Keratinocyte (primary cell): ENCODE measurements around the gene PITPNC1. TPM values are rescaled to one million over a fixed set of nuclear protein-coding genes. Genes with fewer than 3 reads are reported as not detected.

Experiments
- DNase-seq: peaks from one replicate; pipeline ENCODE4 v3.0.0-alpha.2; 2011; ENCODE audit warnings: low read depth, missing footprints, low spot score
- FAIRE-seq: peaks from 2 replicates; lab custom pipeline; 2011; peaks lifted over from hg19 to GRCh38; lab: Jason Lieb, UNC
- H2AFZ ChIP-seq: 2 replicates; pipeline ENCODE4 v1.6.0; 2012; ENCODE audit warnings: low read length, control low read depth, inconsistent platforms; ENCODE audit not compliant: control insufficient read depth
- H3K27ac ChIP-seq: 2 replicates; pipeline ENCODE4 v1.5.1; 2011; ENCODE audit warnings: low read length; ENCODE audit not compliant: control insufficient read depth, insufficient read depth
- H3K27me3 ChIP-seq: 3 replicates; pipeline ENCODE4 v1.6.0; 2011; ENCODE audit warnings: low read length; ENCODE audit not compliant: control insufficient read depth, insufficient read depth; ENCODE audit errors: extremely low read depth
- H3K36me3 ChIP-seq, 2 experiments: 2 replicates in 1 of 2; 3 replicates in 1 of 2; pipeline ENCODE4 v1.5.1; 2011; ENCODE audit warnings: low read length in 2 of 2, mild to moderate bottlenecking in 1 of 2; ENCODE audit not compliant: control insufficient read depth in 2 of 2, insufficient read depth in 2 of 2; ENCODE audit errors: extremely low read depth in 1 of 2
- H3K4me1 ChIP-seq: 3 replicates; pipeline ENCODE4 v1.5.1; 2011; ENCODE audit warnings: low read length; ENCODE audit not compliant: control insufficient read depth, insufficient read depth; ENCODE audit errors: extremely low read depth
- H3K4me2 ChIP-seq: 3 replicates; pipeline ENCODE4 v1.6.0; 2011; ENCODE audit warnings: low read depth, low read length; ENCODE audit not compliant: control insufficient read depth, insufficient read depth; ENCODE audit errors: extremely low read depth
- H3K4me3 ChIP-seq, 3 experiments: fragments of 200-600 bp in 1 of 3; sonication (generic) in 1 of 3; 2 replicates in 2 of 3; 3 replicates in 1 of 3; pipeline ENCODE4 v1.5.1; 2011 to 2016; ENCODE audit warnings: low read length in 3 of 3, mild to moderate bottlenecking in 3 of 3, control low read depth in 2 of 3, inconsistent platforms in 1 of 3, low read depth in 1 of 3, mixed read lengths in 1 of 3, mixed run types in 1 of 3, moderate library complexity in 1 of 3; ENCODE audit not compliant: control insufficient read depth in 2 of 3, insufficient read depth in 2 of 3; ENCODE audit errors: extremely low read depth in 1 of 3
- H3K79me2 ChIP-seq: 2 replicates; pipeline ENCODE4 v1.6.0; 2012; ENCODE audit warnings: low read length; ENCODE audit not compliant: control insufficient read depth, insufficient read depth
- H3K9ac ChIP-seq: 3 replicates; pipeline ENCODE4 v1.6.0; 2011; ENCODE audit warnings: low read length; ENCODE audit not compliant: control insufficient read depth, insufficient read depth; ENCODE audit errors: extremely low read depth
- H3K9me1 ChIP-seq: 3 replicates; pipeline ENCODE4 v1.6.0; 2011; ENCODE audit warnings: low read length; ENCODE audit not compliant: control insufficient read depth, insufficient read depth; ENCODE audit errors: extremely low read depth
- H3K9me3 ChIP-seq: 2 replicates; pipeline ENCODE4 v1.5.1; 2012; ENCODE audit warnings: low read depth, low read length; ENCODE audit not compliant: control insufficient read depth
- H4K20me1 ChIP-seq: 3 replicates; pipeline ENCODE4 v1.6.0; 2011; ENCODE audit warnings: low read length; ENCODE audit not compliant: control insufficient read depth, insufficient read depth; ENCODE audit errors: extremely low read depth
- CTCF ChIP-seq, 3 experiments: IDR thresholded peaks in 1 of 3; conservative IDR thresholded peaks in 1 of 3; optimal IDR thresholded peaks in 1 of 3; 2 replicates in 2 of 3; 3 replicates in 1 of 3; pipeline versions ENCODE3 to v1.5.1; 2011; ENCODE audit warnings: low read length in 3 of 3, mild to moderate bottlenecking in 3 of 3, moderate library complexity in 2 of 3, control low read depth in 1 of 3, inconsistent platforms in 1 of 3; ENCODE audit not compliant: insufficient read depth in 2 of 3; ENCODE audit errors: extremely low read depth in 1 of 3
- EZH2 ChIP-seq: IDR thresholded peaks from one replicate; pipeline ENCODE4 v1.6.1; 2012; ENCODE audit warnings: inconsistent platforms, mild to moderate bottlenecking, low read length, moderate library complexity
- dilution Hi-C: fragments of 300-500 bp; cut with MboI; formaldehyde crosslinking; loops from one replicate; pipeline ENCODE4 v1.7.0; 2020; ENCODE audit warnings: low sequenced_read_pairs; ENCODE audit not compliant: extremely low pct_ligation_motif_present
- polyA plus RNA-seq, 5 experiments: library from polyadenylated mRNA; depleted of rRNA in 3 of 5; stranded (reverse) in 3 of 5; stranded (forward) in 1 of 5; unstranded in 1 of 5; fragments of >200 nt; gene quantifications; 1 replicate in 1 of 5; 2 replicates in 3 of 5; 3 replicates in 1 of 5; pipeline versions ENCODE4 v1.2.1 to v1.2.3, GENCODE V29; 2011 to 2012; ENCODE audit warnings: missing spikeins in 2 of 5, low read depth in 1 of 5, low replicate concordance in 1 of 5

Gene PITPNC1
- polyA plus RNA-seq, 1 donor (not counting 4 experiments of a cell fraction or from before 2014, with no cell fraction given), result 24.8 TPM

- H3K9me1 ChIP-seq, result peaks cover 4% of the 10 kb centered on the region
- H3K27me3 ChIP-seq, result no peaks in the 10 kb centered on the region
- DNase-seq (no peak), FAIRE-seq (no peak)
- H3K27ac ChIP-seq, result no peak overlapping the region
- no peak overlapping the region for H3K4me3 ChIP-seq
- H3K36me3 ChIP-seq, result peaks cover 1 to 12% of the 10 kb centered on the region in 2 experiments
- no peak overlapping the region for H2AFZ ChIP-seq
- peaks cover 23% of the 10 kb centered on the region for H3K4me1 ChIP-seq
- dilution Hi-C loops, result no loop called here
- no peaks in the 10 kb centered on the region for H3K9me3 ChIP-seq
- no peak overlapping the region for H3K9ac ChIP-seq
- H4K20me1 ChIP-seq, result peaks cover 20% of the 10 kb centered on the region
- no peak overlapping the region for H3K4me2 ChIP-seq
- H3K79me2 ChIP-seq, result peaks cover 91% of the 10 kb centered on the region
- TF ChIP-seq EZH2 (no peak), CTCF (optimal IDR thresholded peaks at IDR 0.05 in 1 of 3, IDR thresholded peaks at IDR 0.05 in 1 of 3, conservative IDR thresholded peaks at IDR 0.05 in 1 of 3; ENCODE audit: extremely low read depth in 1 of 3, insufficient read depth in 2 of 3, low read length in 3 of 3) (no peak)
Observed at GRCh38 chr17:67362173-67362572, 14.9 kb upstream of the PITPNC1 start.

GRCh38 chr17:67364847-67365737 is 12.0 kb upstream of the PITPNC1 start:
- H3K4me1 ChIP-seq, result peaks cover 20% of the 10 kb centered on the region
- H2AFZ ChIP-seq, result no peak overlapping the region
- peaks cover 1 to 5% of the 10 kb centered on the region in 2 experiments for H3K36me3 ChIP-seq
- H3K79me2 ChIP-seq, result peaks cover 61% of the 10 kb centered on the region
- H3K27me3 ChIP-seq, result no peaks in the 10 kb centered on the region
- peak overlapping the region; percentile 69 to 100 (median 100) for H3K4me3 ChIP-seq
- no peak for DNase-seq
- H3K9me3 ChIP-seq, result no peaks in the 10 kb centered on the region
- peaks cover 9% of the 10 kb centered on the region for H4K20me1 ChIP-seq
- H3K9me1 ChIP-seq, result peaks cover 4% of the 10 kb centered on the region
- H3K9ac ChIP-seq, result peak overlapping the region; percentile 100
- no peak for FAIRE-seq
- H3K4me2 ChIP-seq, result peak overlapping the region; percentile 97
- TF ChIP-seq EZH2, result no peak
- TF ChIP-seq CTCF (optimal IDR thresholded peaks at IDR 0.05 in 1 of 3, IDR thresholded peaks at IDR 0.05 in 1 of 3, conservative IDR thresholded peaks at IDR 0.05 in 1 of 3; ENCODE audit: extremely low read depth in 1 of 3, insufficient read depth in 2 of 3, low read length in 3 of 3), result no peak
- peak overlapping the region; percentile 100 for H3K27ac ChIP-seq
- dilution Hi-C loops, result no loop called here
